GM12864 (cell line): ENCODE data around the gene KMT2A.

Source experiments
- DNase-seq: peaks from one replicate; pipeline ENCODE4 v3.0.0-alpha.2; 2011; ENCODE audit warnings: low read depth
- H3K4me3 ChIP-seq: 2 replicates; pipeline ENCODE4 v1.5.1; 2011; ENCODE audit warnings: mild to moderate bottlenecking, low read depth, low read length, control low read depth
- CTCF ChIP-seq: IDR thresholded peaks from 2 replicates; pipeline ENCODE4 v1.5.1; 2011; ENCODE audit warnings: low read depth, mild to moderate bottlenecking, moderate library complexity, low read length, control low read depth, inconsistent platforms; ENCODE audit errors: missing control alignments

Gene KMT2A

GRCh38 chr11:118488480-118489109 lies 52.3 kb downstream of the KMT2A start:
- DNase-seq = peak; percentile 61
- no peak overlapping the region for H3K4me3 ChIP-seq
- peak; percentile 72 for TF ChIP-seq CTCF

GRCh38 chr11:118491041-118491440 lies 54.7 kb downstream of the KMT2A start:
- no peak for TF ChIP-seq CTCF
- no peak overlapping the region for H3K4me3 ChIP-seq
- DNase-seq = no peak

- DNase-seq = no peak
- TF ChIP-seq CTCF = no peak
- H3K4me3 ChIP-seq = no peak overlapping the region
Observed at GRCh38 chr11:118497831-118498230, 61.5 kb downstream of the KMT2A start.

GRCh38 chr11:118503216-118503615 lies 66.9 kb downstream of the KMT2A start:
- no peak overlapping the region for H3K4me3 ChIP-seq
- TF ChIP-seq CTCF = no peak
- DNase-seq = no peak

- H3K4me3 ChIP-seq = no peak overlapping the region
- no peak for TF ChIP-seq CTCF
- DNase-seq = no peak
Observed at GRCh38 chr11:118511601-118512000, 75.3 kb downstream of the KMT2A start.

- no peak for TF ChIP-seq CTCF
- H3K4me3 ChIP-seq = no peak overlapping the region
- no peak for DNase-seq
Observed at GRCh38 chr11:118514103-118514502, 77.8 kb downstream of the KMT2A start.

- no peak for DNase-seq
- no peak overlapping the region for H3K4me3 ChIP-seq
- no peak for TF ChIP-seq CTCF
Observed at GRCh38 chr11:118519549-118519948, 83.3 kb downstream of the KMT2A start.
